Skeletal muscle tissue (tissue), 4 donors: ENCODE results near the gene SYCN. TPM values are rescaled to one million over a fixed set of nuclear protein-coding genes. Genes with fewer than 3 reads are reported as not detected.

ENCODE experiments used
- H3K27ac ChIP-seq: one replicate; pipeline ENCODE4 v1.7.0; 2013; ENCODE audit warnings: mild to moderate bottlenecking, low read depth, low read length, inconsistent platforms
- H3K27me3 ChIP-seq, 3 donors: one replicate each; pipeline ENCODE4 v1.7.0; 2013; ENCODE audit warnings: low read length in 3 of 3; ENCODE audit not compliant: control insufficient read depth in 3 of 3, insufficient read depth in 3 of 3
- H3K36me3 ChIP-seq, 3 donors: one replicate each; pipeline ENCODE4 v1.7.0; 2013; ENCODE audit warnings: low read length in 3 of 3; ENCODE audit not compliant: control insufficient read depth in 3 of 3, insufficient read depth in 3 of 3
- H3K4me1 ChIP-seq, 3 donors: one replicate each; pipeline ENCODE4 v1.7.0; 2013; ENCODE audit warnings: low read length in 3 of 3, mild to moderate bottlenecking in 3 of 3; ENCODE audit not compliant: control insufficient read depth in 3 of 3, insufficient read depth in 3 of 3
- H3K4me3 ChIP-seq, 3 donors: one replicate each; pipeline ENCODE4 v1.7.0; 2013; ENCODE audit warnings: low read length in 3 of 3
- H3K9ac ChIP-seq, 3 donors: one replicate each; pipeline ENCODE4 v1.7.0; 2013; ENCODE audit warnings: low read length in 3 of 3, mild to moderate bottlenecking in 3 of 3, moderate library complexity in 2 of 3, low read depth in 1 of 3
- H3K9me3 ChIP-seq, 3 donors: one replicate each; pipeline ENCODE4 v1.7.0; 2013; ENCODE audit warnings: low read length in 3 of 3; ENCODE audit not compliant: control insufficient read depth in 3 of 3
- total RNA-seq: library from RNA; depleted of rRNA; stranded (reverse); fragments of >200 nt; gene quantifications from one replicate; pipeline ENCODE4 v1.2.3, GENCODE V29; 2014
- donor health status: Osteomylitis.

The SYCN gene
- total RNA-seq, 1 donor from 2014 or later: not detected

DNA sequence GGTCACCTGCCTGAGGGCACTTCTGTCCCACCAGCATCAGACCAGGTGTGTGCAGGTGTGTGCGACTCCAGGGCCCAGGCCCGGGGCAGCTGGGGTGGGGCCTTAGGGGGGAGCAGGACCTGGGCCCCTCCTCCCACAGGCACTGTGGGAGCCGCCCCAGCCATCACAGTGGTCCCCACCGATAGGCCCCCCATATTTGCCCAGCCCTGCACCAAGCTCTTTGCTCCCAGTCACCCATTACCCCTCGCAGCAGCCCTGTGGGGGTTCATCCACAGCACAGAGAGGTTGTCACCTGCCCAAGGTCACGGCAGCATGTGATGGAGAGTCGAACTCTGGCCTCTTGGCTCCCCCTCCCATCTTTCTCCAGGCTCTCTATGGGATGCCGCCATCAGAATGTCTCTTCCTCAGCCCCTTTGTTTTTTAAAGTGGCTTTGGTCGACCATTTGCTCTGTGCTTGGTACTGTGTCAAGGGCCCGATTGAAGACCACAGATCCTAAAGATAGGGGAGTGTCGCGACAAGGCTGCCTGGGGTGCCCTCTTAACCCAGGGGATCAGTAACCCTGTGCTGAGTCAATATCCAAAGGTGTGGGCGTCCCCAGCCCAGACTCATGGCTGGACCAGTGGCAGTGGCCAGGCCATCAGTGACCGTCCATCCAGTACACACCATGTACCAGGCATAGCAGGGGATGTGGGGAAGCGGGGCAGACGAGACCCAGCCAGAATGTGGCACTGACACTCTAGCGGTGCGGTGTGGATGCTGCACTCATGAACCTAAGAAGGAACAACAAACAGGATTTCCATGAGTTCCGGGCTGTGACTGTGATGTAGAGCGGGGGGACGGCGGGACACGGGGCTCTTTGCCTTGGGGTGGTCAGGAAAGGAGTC, 35.6 kb downstream of the SYCN start:
- H3K27ac ChIP-seq: no peak overlapping the region
- H3K9ac ChIP-seq: no peak overlapping the region
- H3K4me1 ChIP-seq: peaks cover 0 to 5% (median 3%) of the 10 kb centered on the region in 3 donors
- H3K9me3 ChIP-seq: no peaks in the 10 kb centered on the region
- peaks cover 0 to 3% (median 3%) of the 10 kb centered on the region in 3 donors for H3K36me3 ChIP-seq
- H3K27me3 ChIP-seq: no peaks in the 10 kb centered on the region
- H3K4me3 ChIP-seq: no peak overlapping the region

DNA sequence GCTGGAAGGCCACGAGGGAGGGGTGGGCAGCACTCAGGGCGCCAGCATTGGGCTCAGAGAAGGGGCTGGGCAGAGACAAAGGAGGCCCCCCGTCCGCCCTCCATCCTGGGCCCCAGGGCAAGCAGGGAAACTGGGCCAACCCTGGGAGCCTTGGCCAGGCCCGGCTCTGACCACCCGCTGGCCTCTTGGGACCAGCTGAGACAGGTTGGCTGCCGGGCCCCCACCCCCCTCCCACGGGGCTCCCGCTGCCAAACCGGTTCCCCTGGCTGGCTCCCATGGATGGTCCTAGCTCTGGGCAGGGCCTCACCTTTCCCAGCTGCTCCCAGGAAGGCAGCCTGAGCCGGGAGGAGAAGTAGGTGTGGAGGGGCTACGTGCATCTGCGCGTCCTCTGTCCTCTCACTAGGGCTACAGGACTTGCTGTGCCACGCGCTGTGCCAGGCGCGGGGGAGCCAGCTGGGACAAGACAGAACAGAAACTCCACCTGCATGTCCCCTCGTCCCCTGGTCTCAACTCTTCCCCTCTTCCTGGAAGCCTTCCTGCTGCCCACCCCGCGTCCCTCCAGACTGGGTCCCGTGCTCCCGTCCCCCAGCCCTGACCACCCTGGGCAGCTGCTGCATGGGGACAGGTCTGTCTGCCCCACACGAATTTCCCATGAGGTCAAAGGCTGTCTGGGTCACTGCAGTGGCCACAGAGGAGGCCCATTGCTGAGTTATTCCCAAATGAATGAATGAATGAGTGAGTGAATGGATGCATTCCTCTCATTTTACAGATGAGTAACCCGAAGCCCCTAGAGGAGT, 36.4 kb downstream of the SYCN start:
- no peaks in the 10 kb centered on the region for H3K27me3 ChIP-seq
- H3K9me3 ChIP-seq: no peaks in the 10 kb centered on the region
- H3K36me3 ChIP-seq: peaks cover 0 to 3% (median 3%) of the 10 kb centered on the region in 3 donors
- no peak overlapping the region for H3K27ac ChIP-seq
- H3K4me3 ChIP-seq: no peak overlapping the region
- H3K9ac ChIP-seq: no peak overlapping the region
- H3K4me1 ChIP-seq: peaks cover 0 to 5% (median 3%) of the 10 kb centered on the region in 3 donors

DNA sequence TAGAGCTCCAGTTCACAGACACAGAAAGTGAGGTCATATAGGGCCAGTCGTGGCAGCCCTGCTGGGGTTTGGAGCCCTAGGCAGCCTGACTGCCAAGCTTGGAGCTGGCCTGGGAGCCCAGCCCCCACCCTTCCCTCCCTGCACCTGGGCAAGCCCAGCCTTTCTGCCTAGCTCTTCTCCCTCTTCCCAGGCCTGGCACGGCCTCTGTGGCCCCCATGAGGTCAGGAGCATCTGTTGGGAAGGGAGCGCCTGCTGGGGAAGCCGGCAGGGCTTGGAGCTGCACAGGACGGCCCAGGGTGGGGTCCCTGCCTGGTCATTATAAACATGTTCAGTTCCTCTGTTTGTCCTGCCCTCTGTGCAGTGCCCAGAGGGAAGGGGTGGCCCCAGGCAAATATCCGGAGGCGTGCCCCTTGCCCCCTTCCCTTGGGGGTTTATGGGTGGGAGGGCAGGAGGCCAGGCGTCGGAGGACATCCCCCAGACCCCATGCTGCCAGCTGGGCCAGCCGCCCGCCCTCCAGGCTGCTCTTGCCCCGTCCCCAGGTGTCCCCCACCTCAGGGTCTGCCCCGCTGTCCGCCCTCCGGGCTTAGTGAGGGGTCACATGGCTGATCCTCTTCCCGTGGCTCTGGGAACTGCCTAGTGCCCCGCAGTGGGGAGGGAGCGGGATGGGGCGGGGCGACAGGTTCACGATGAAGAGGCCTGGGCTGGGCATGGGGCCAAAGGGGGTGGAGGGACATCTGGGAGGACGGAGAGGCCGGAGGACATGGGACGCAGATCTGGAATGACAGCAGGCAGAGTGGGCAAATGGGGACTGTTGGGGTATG, 37.3 kb downstream of the SYCN start:
- Histone ChIP-seq H3K27ac (no peak overlapping the region), H3K27me3 (no peaks in the 10 kb centered on the region), H3K36me3 (peaks cover 0 to 3% (median 2%) of the 10 kb centered on the region in 3 donors), H3K4me1 (peaks cover 0 to 5% (median 3%) of the 10 kb centered on the region in 3 donors), H3K4me3 (no peak overlapping the region), H3K9ac (peak overlapping the region in 1 of 3 donors; percentile 3), H3K9me3 (no peaks in the 10 kb centered on the region)

DNA sequence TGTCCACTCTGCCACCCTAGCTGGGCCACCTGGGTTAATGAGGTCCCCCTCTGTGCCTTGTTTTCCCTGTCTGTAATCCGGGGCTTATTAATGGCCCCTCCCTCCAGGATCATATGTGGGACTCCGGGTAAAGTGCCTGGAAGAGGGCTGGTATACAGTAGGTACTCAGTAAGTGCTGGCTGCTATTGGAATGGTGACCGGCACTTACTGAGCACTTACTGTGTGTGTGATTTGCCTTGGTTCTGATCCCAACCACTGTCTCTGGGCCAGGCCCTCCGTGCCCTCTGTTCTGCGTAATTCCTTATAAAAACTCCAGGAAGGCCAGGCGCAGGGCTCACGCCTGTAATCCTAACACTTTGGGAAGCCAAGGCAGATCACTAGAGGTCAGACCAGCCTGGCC, 38.2 kb downstream of the SYCN start:
- no peak overlapping the region for H3K27ac ChIP-seq
- peaks cover 4 to 5% (median 5%) of the 10 kb centered on the region in 3 donors for H3K4me1 ChIP-seq
- H3K9ac ChIP-seq: no peak overlapping the region
- H3K27me3 ChIP-seq: no peaks in the 10 kb centered on the region
- H3K9me3 ChIP-seq: no peaks in the 10 kb centered on the region
- peaks cover 0 to 3% (median 2%) of the 10 kb centered on the region in 3 donors for H3K36me3 ChIP-seq
- H3K4me3 ChIP-seq: no peak overlapping the region

DNA sequence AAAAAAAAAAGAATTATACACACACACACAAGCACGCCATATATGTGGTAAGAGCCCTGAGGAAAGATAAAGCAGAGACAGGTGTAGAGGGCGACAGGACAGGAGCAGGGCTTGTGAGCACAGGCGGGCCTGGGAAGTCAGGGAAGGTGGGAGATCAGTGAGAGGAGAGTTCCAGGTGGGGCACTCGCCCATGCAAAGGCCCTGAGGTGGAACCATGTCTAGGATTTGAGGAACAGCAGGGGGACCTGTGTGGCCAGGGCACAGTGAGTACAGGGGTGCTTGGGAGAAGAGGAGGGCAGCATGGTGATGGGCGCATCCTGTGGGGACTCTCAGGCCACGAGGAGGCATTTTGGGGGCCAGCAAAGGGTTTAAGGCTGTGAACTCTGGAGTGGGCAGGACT, 39.8 kb downstream of the SYCN start:
- Histone ChIP-seq H3K4me3 (no peak overlapping the region), H3K27ac (no peak overlapping the region), H3K27me3 (no peaks in the 10 kb centered on the region), H3K9ac (no peak overlapping the region), H3K9me3 (no peaks in the 10 kb centered on the region), H3K36me3 (no peaks in the 10 kb centered on the region), H3K4me1 (peaks cover 7 to 11% (median 10%) of the 10 kb centered on the region in 3 donors)

DNA sequence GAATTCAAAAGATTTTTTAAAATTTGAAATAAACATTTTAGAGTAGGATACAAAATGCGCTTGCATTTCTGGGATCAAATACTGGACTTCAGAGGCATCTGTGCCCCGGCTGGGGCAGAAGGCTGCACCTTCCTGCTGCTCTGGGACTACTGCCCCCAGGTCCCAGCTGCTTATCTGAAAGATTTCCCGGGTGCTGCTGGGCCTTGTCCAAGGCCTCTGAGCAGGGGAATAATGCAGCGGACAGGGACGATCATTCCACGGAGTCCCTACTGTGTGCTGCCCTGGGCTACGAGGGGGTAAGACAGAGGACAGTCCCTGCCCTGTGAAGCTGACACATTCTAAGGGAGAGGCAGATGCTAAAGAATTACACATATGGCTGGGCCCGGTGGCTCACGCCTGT, 40.4 kb downstream of the SYCN start:
- no peak overlapping the region for H3K27ac ChIP-seq
- H3K9me3 ChIP-seq: no peaks in the 10 kb centered on the region
- H3K36me3 ChIP-seq: no peaks in the 10 kb centered on the region
- H3K27me3 ChIP-seq: no peaks in the 10 kb centered on the region
- H3K9ac ChIP-seq: no peak overlapping the region
- peaks cover 7 to 11% (median 10%) of the 10 kb centered on the region in 3 donors for H3K4me1 ChIP-seq
- no peak overlapping the region for H3K4me3 ChIP-seq

DNA sequence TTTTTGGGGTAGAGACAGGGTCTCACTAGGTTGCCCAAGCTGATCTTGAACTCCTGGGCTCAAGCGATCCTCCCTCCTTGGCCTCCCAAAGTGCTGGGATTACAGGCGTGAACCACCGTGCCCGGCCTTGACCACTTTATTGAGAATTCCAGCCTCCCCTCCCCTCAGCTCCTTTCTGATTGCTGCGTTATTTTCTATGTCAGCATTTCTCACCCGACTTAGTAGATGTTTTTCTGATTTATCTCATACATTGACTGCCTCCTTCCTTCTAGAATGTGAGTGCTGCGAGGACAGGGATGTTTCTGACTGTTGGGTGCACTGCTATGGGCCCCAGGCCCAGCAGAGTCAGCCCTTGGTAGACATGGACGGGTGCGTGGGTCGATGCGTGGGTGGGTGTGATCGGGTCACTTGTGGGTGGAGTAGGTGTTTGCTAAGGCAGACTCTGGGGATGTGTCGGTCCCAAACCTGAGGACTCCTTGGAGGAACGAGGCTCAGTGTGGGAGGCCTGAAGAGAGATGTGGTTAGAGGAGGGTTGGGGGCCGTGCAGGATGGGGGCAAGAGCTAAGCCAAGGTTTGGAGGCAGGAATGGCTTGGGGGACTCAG, 41.5 kb downstream of the SYCN start:
- Histone ChIP-seq H3K9me3 (no peaks in the 10 kb centered on the region), H3K27me3 (no peaks in the 10 kb centered on the region), H3K36me3 (no peaks in the 10 kb centered on the region), H3K4me3 (no peak overlapping the region), H3K27ac (no peak overlapping the region), H3K9ac (no peak overlapping the region), H3K4me1 (peaks cover 9 to 15% (median 11%) of the 10 kb centered on the region in 3 donors)

DNA sequence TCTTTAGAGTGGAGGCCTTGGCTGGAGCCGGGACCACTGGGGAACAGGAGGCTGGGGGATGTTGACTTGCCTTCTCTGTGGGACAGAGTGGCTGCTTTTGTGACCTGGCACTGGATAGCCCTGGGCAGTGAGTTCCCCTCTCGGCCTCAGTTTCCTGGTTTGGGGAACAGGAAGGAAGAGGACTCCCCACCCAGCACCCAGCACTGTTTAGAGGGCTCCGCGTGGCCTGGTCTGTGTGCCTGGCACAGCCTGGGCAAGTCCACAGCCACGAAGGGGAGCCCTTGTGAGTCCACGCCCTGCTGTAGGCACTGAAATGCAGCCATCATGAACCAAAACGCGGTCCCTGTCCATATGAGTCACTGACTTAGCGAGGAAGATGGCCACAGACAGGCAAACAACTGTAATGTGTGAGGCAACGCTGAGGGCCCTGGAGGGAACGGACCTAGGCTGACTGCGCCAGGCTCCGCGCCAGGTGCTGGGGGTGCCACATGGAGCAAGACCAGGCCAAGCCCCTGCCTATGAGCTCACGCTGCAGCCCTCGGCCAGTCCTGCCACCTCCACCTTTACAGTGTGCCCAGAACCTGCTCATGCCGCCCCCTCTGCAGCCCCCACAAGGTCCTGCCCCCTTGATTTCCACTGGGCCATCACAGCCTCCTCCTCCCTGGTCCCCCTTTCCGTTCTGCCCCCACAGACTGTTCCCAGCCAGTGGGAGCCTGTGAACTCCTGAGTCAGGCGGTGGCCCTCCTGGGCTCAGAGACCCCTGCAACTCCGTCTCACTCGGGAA, 43.0 kb downstream of the SYCN start:
- Histone ChIP-seq H3K4me3 (no peak overlapping the region), H3K36me3 (no peaks in the 10 kb centered on the region), H3K9me3 (no peaks in the 10 kb centered on the region), H3K4me1 (peaks cover 4 to 20% (median 16%) of the 10 kb centered on the region in 3 donors), H3K27me3 (no peaks in the 10 kb centered on the region), H3K27ac (no peak overlapping the region), H3K9ac (no peak overlapping the region)

DNA sequence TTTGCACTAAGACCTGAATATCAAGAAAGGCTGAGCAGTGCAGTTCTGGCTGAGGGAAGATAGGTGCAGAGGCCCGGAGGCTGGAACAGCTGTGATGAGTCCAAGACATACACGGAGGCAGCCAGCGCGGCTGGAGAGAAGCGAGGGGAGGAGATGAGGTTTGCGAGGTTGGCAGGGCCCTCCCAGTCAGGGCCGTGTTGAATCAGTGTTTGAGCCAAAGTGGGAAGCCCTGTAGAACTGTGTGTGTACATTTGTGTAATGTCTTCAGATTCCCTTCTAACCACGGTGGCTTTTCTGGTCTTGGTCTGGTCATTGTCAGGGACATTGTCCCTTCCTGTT, 43.6 kb downstream of the SYCN start:
- H3K27me3 ChIP-seq: no peaks in the 10 kb centered on the region
- no peaks in the 10 kb centered on the region for H3K9me3 ChIP-seq
- no peaks in the 10 kb centered on the region for H3K36me3 ChIP-seq
- no peak overlapping the region for H3K4me3 ChIP-seq
- H3K9ac ChIP-seq: no peak overlapping the region
- H3K4me1 ChIP-seq: peaks cover 4 to 20% (median 16%) of the 10 kb centered on the region in 3 donors
- H3K27ac ChIP-seq: no peak overlapping the region
